KOPT-K1 (cell line): ENCODE measurements around the gene DLGAP4.
"Not testable (repeated sequence)": the region's sequence is repeated elsewhere in the genome, so short reads cannot be mapped to it uniquely, and the experiment has no call there.

Experiments used
- H3K27ac ChIP-seq: fragments of 200-600 bp; sonication (generic); 2 replicates; pipeline ENCODE4 v1.5.1; 2016; ENCODE audit warnings: antibody characterized with exemption, mild to moderate bottlenecking, low read depth, low read length; ENCODE audit not compliant: poor library complexity, severe bottlenecking
- H3K36me3 ChIP-seq: fragments of 200-600 bp; sonication (generic); 2 replicates; pipeline ENCODE4 v1.5.1; 2017; ENCODE audit warnings: antibody characterized with exemption, mild to moderate bottlenecking, low read length, moderate library complexity; ENCODE audit not compliant: insufficient read depth
- H3K9me3 ChIP-seq: fragments of 200-600 bp; sonication (generic); 2 replicates; pipeline ENCODE4 v1.5.1; 2017; ENCODE audit warnings: antibody characterized with exemption, low read length, mild to moderate bottlenecking; ENCODE audit not compliant: insufficient read depth, poor library complexity, severe bottlenecking

DLGAP4 gene

DNA sequence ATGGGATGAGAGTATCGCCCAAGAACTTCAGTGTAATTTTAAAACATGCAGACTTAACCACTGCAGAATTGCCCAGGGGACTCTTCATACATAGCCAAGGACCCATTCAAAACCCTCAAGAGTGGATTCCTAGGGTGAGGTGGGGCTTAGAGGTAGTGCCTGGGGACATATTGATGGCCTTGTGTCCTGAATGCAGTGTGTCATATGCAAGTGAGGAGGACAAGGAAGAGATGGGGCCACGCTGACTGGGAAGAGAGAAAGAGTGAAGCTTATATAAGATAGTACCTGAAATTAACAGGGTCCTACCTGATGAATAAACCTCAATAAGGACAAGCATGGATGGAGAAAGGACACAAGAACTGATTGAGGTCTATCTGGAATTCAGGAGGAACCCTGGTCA is 249.1 kb downstream of the DLGAP4 start:
- H3K27ac ChIP-seq, result no peak overlapping the region
- no peaks in the 10 kb centered on the region for H3K9me3 ChIP-seq
- H3K36me3 ChIP-seq, result no peaks in the 10 kb centered on the region

GRCh38 chr20:36562724-36563123 is 256.6 kb downstream of the DLGAP4 start:
- no peak overlapping the region for H3K27ac ChIP-seq
- H3K36me3 ChIP-seq, result no peaks in the 10 kb centered on the region
- H3K9me3 ChIP-seq, result peaks cover 13% of the 10 kb centered on the region

DNA sequence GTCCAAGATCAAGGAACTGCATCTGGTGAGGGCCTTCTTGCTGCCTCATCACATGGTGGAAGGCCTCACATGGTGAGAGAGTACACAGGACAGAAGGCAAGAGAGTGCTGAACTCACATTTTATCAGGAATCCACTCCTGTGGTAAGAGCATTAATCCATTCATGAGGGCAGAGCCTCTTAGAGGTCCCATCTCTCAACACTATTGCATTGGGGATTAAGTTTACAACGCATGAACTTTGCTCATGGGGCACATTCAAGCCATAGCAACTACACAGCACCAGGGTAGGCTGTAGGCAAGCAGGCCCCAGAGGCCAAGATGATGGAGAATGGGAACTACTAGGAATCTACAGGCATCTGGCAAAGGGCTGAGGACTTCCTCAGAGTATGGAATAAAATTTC is 257.2 kb downstream of the DLGAP4 start:
- Histone ChIP-seq H3K9me3 (peaks cover 13% of the 10 kb centered on the region), H3K36me3 (no peaks in the 10 kb centered on the region), H3K27ac (no peak overlapping the region)

GRCh38 chr20:36564078-36564725 is 258.1 kb downstream of the DLGAP4 start:
- H3K9me3 ChIP-seq, result peaks cover 13% of the 10 kb centered on the region
- not testable (repeated sequence) for H3K36me3 ChIP-seq, H3K27ac ChIP-seq

- not testable (repeated sequence) for H3K36me3 ChIP-seq, H3K27ac ChIP-seq
- peaks cover 13% of the 10 kb centered on the region for H3K9me3 ChIP-seq
Observed at GRCh38 chr20:36564726-36565121, 258.6 kb downstream of the DLGAP4 start.

DNA sequence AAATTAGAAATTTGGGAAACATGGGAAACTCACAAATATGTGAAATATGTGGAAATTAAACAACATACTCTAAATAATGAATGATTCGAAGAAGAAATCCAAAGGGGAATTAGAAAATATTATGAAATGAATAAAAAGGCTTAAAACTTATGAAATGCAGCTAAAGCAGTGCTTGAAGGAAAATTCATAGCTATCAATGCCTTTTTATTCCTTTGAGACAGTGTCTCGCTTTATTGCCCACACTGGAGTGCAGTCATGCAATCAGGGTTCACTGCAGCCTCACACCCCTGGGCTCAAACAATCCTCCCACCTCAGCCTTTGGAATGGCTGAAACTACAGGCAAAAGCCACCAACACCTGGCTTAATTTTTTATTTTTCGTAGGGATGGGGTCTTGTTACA is 259.4 kb downstream of the DLGAP4 start:
- H3K27ac ChIP-seq, result no peak overlapping the region

DNA sequence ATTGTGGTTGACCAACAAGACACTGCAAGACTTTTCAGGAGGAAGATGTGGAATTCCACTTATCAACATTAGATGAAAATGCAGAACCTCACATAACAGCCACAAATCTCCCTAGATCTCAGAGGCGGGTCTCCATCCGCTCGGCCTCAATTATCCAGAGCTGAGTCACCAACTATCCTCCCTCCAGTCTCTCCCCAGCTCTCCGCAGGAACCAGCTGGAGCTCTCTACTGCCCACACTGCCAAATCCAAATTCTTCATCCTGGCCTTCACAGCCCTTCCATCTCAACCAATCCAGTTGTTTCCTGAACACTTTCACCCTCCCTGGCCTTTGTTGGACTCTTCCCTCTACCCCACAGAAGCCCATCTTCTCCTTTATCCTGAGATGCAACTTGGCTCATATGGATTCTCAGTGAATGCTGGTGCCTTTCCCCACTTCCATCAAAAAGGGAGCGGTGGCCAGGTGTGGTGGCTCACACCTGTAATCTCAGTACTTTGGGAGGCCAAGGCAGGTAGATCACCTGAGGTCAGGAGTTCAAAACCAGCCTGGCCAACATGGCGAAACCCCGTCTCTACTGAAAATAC is 263.8 kb downstream of the DLGAP4 start:
- H3K9me3 ChIP-seq, result peaks cover 8% of the 10 kb centered on the region
- no peaks in the 10 kb centered on the region for H3K36me3 ChIP-seq
- H3K27ac ChIP-seq, result no peak overlapping the region

More for the DNA sequence above, 259.4 kb downstream of the DLGAP4 start:
- Histone ChIP-seq H3K9me3 (peaks cover 13% of the 10 kb centered on the region), H3K36me3 (no peaks in the 10 kb centered on the region)

DNA sequence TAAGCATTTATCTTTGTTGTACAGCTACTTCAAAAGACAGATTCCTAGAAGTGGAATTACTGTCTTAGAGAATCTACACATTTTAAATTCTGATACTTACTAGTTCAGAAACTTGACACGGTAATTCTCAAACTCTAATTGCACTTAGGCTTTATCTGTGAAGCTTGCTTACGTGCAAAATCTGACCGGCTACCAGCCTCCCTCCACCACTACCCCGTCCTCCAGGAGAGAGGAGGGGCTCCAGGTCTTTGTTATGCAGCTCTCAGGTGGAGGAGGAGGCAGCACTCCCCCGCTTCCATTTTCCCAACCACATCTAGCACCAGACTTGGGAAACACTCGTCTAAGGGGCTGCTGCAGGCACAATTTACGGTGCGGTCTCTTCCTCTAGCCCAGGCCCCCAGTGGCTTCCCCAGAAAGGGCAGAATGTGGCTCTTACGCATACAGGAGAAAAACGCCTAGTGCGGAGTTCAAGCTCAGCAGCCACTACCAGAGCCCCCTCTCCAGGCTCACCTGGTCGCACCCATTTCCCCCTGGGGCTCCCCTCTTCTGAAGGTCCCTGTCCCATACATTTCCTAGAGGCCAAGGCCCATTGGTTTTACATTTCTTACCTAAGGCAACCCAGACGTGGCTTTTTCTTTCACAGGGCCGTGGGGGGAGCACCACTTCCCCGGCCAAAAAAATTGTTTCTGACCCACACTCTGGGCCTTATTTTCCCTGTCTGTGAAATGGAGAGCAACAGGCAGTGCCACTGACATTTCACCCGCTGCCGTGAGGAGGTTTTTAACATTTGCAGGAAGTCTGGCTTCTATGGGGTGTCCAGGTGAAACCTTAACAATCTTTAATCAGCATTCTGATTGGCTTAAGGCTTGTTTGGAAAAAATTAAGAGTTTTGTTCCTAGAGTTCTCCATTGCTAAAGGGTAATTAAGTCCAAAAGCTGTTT is 265.7 kb downstream of the DLGAP4 start:
- H3K27ac ChIP-seq, result peak overlapping the region; percentile 91
- no peaks in the 10 kb centered on the region for H3K9me3 ChIP-seq

DNA sequence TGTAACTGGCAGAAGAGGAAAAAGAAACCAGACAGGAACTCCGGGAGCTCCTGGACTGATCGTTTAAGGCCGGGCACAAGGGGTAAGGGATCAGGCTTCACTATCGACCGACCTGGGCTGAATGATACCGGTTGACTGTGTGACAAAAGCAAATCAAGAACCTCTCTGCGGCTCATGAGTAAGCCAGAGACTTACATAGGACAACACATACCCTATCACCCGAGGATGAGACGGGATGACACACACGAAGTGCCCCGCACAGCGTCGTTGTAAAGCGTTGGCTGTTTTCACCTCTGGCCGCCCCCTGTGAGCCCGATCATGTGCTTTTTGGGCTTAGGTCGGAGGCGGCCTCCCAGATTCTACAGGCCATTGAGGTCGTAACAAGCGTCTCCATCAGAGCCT is 266.6 kb downstream of the DLGAP4 start:
- Histone ChIP-seq H3K27ac (peak overlapping the region; percentile 91), H3K36me3 (peaks cover 7% of the 10 kb centered on the region; the same call in 1 of the 2 replicates), H3K9me3 (no peaks in the 10 kb centered on the region)

More for the DNA sequence above, 265.7 kb downstream of the DLGAP4 start:
- H3K36me3 ChIP-seq, result peaks cover 7% of the 10 kb centered on the region; the same call in 1 of the 2 replicates

- peaks cover 13% of the 10 kb centered on the region for H3K36me3 ChIP-seq
- H3K27ac ChIP-seq, result peak within 1 kb of the TSS; percentile 91
- H3K9me3 ChIP-seq, result no peaks in the 10 kb centered on the region
Observed at GRCh38 chr20:36573103-36573797, 267.1 kb downstream of the DLGAP4 start, which contains the start of gene TGIF2. TSS of gene TGIF2 (plus strand) at chr20:36573597. CDS start at chr20:36578775, 5,178 bp downstream.

DNA sequence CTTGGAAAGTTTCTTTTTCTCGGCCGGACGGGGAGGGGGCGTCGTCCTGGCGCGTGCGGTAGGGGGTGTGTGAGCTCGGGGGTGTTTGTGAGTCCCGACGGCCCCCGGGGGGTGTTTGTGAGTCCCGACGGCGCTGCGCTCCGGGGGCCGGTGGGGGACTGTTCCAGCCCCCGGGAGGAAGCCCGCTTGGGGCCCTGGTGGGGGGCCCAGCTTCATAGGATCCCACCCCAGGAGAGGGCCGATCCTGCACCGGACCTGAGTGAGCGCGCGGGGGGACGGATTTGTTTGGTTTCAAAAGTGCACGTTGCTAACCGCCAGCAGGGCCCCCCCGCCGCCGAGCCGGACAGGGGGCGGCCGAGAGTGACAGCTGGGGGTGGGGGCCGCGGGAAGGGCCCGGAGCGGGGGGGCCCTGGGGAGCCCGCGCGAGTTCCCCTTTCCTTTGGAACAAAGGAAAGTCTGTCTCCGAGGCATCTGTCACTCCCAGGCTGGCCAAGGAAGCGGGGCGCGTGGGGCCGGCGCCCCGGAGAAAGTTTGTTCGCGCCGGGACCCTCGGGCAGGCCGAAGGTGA is 267.7 kb downstream of the DLGAP4 start:
- peak overlapping the region; percentile 91 for H3K27ac ChIP-seq
- H3K36me3 ChIP-seq, result peaks cover 19% of the 10 kb centered on the region

GRCh38 chr20:36574366-36575135 is 268.4 kb downstream of the DLGAP4 start:
- Histone ChIP-seq H3K27ac (peak overlapping the region; percentile 91), H3K36me3 (peaks cover 26% of the 10 kb centered on the region), H3K9me3 (no peaks in the 10 kb centered on the region)

More for the DNA sequence above, 267.7 kb downstream of the DLGAP4 start:
- no peaks in the 10 kb centered on the region for H3K9me3 ChIP-seq

- Histone ChIP-seq H3K27ac (no peak overlapping the region), H3K9me3 (no peaks in the 10 kb centered on the region), H3K36me3 (peaks cover 41% of the 10 kb centered on the region)
Observed at GRCh38 chr20:36576081-36576445, 269.9 kb downstream of the DLGAP4 start.
